ENCODE data around the gene HELQ. TPM values are rescaled to one million over a fixed set of nuclear protein-coding genes. Genes with fewer than 3 reads are reported as not detected.

The HELQ gene
- total RNA-seq, 1 experiment from 2014 or later = 14.6 TPM

- H3K9ac ChIP-seq (ENCODE audit: low read length) = no peak overlapping the region
- intact Hi-C loops (cut with micrococcal nuclease) = no loop called here
- no peaks in the 10 kb centered on the region for H3K4me1 ChIP-seq (ENCODE audit: control insufficient read depth in 1 of 2, insufficient read depth in 2 of 2, low read length in 2 of 2)
- H3K9me3 ChIP-seq (ENCODE audit: control insufficient read depth in 1 of 2, insufficient read depth in 1 of 2, low read depth in 1 of 2, low read length in 2 of 2) = no peaks in the 10 kb centered on the region
- POLR2A ChIA-PET = no interaction called here
- ATAC-seq (no peak), DNase-seq (ENCODE audit: low read depth, low spot score) (no peak)
- H2AFZ ChIP-seq (ENCODE audit: low read depth, low read length, poor library complexity, severe bottlenecking) = no peak overlapping the region
- CTCF ChIA-PET = no interaction called here
- H4K20me1 ChIP-seq (ENCODE audit: insufficient read depth) = no peaks in the 10 kb centered on the region
- no peaks in the 10 kb centered on the region for H3K79me2 ChIP-seq (ENCODE audit: insufficient read depth, low read length)
- no peak overlapping the region for H3K4me2 ChIP-seq (ENCODE audit: low read length)
- no peaks in the 10 kb centered on the region for H3K27me3 ChIP-seq (ENCODE audit: insufficient read depth, low read length)
- no peaks in the 10 kb centered on the region for H3K9me2 ChIP-seq (ENCODE audit: insufficient read depth)
- no peaks in the 10 kb centered on the region for H3K36me3 ChIP-seq (ENCODE audit: control insufficient read depth in 1 of 2, insufficient read depth in 2 of 2, low read length in 2 of 2)
- TF ChIP-seq REST (IDR thresholded peaks at IDR 0.05; ENCODE audit: low read depth) = no peak
- no peak for TF ChIP-seq SIN3A (IDR thresholded peaks at IDR 0.05; ENCODE audit: low read depth)
- TF ChIP-seq ELF1 (IDR thresholded peaks at IDR 0.05; ENCODE audit: borderline replicate concordance, low read depth) = no peak
- no peak for TF ChIP-seq POLR2A (IDR thresholded peaks at IDR 0.05; ENCODE audit: borderline replicate concordance, extremely low read depth, insufficient read depth, insufficient read length)
- TF ChIP-seq MAX (IDR thresholded peaks at IDR 0.05) = no peak
- TF ChIP-seq CEBPB (IDR thresholded peaks at IDR 0.05; ENCODE audit: low read depth) = no peak
- TF ChIP-seq FOSL1 (IDR thresholded peaks at IDR 0.05; ENCODE audit: low read depth) = no peak
- no peak for TF ChIP-seq SRF (IDR thresholded peaks at IDR 0.05; ENCODE audit: low read depth)
- TF ChIP-seq CTCF (IDR thresholded peaks at IDR 0.05 in 2 of 3, conservative IDR thresholded peaks at IDR 0.05 in 1 of 3; ENCODE audit: borderline replicate concordance in 1 of 3, insufficient read depth in 1 of 3, low read depth in 2 of 3, low read length in 2 of 3) = no peak
- TF ChIP-seq EZH2phosphoT487 (IDR thresholded peaks at IDR 0.05; ENCODE audit: borderline replicate concordance) = no peak
- TF ChIP-seq EGR1 (IDR thresholded peaks at IDR 0.05; ENCODE audit: low read depth) = no peak
- no peak for TF ChIP-seq SP1 (IDR thresholded peaks at IDR 0.05; ENCODE audit: low read depth)
- no peak for TF ChIP-seq TCF7L2 (IDR thresholded peaks at IDR 0.05; ENCODE audit: borderline replicate concordance, extremely low read depth, insufficient read depth, insufficient read length)
- TF ChIP-seq ZNF274 (IDR thresholded peaks at IDR 0.05; ENCODE audit: low read depth, low read length) = no peak
- no peak for TF ChIP-seq EZH2 (IDR thresholded peaks at IDR 0.05)
- no peak for TF ChIP-seq JUND (IDR thresholded peaks at IDR 0.05)
- no peak for TF ChIP-seq POLR2AphosphoS5 (IDR thresholded peaks at IDR 0.05; ENCODE audit: low read depth, low read length)
- no peak overlapping the region for H3K4me3 ChIP-seq (replicated peaks in 1 of 2; ENCODE audit: low read depth in 1 of 2, low read length in 2 of 2)
- RAD21 ChIA-PET (ENCODE audit: low non-redundant PET in 1 of 2, low total read pairs in 2 of 2, uncharacterized antibody in 2 of 2, unreplicated experiment in 2 of 2) = no interaction called here
- no TSS peak for BruUV-seq (replicated peaks)
- H3K27ac ChIP-seq (ENCODE audit: low read depth, low read length) = no peak overlapping the region
Measured at GRCh38 chr4:83393908-83394307, 61.7 kb downstream of the HELQ start.

Measured in HCT116 (cell line).